Body of pancreas (tissue), 4 donors: ENCODE results near the gene HACD3. TPM values are rescaled to one million over a fixed set of nuclear protein-coding genes. Genes with fewer than 3 reads are reported as not detected.

Experiments
- ATAC-seq: fragments of 150-250 bp; one replicate; pipeline ENCODE4 v1.9.1; 2016
- DNase-seq, 4 donors: peaks; one replicate each; pipeline ENCODE4 v3.0.0-alpha.2; 2019
- H3K27ac ChIP-seq, 4 donors: fragments of 200-600 bp; sonication (generic); 1 replicate in 3 of 4; 2 replicates in 1 of 4; pipeline versions ENCODE4 v1.5.1 to v1.6.1; 2016 to 2019; ENCODE audit warnings: mild to moderate bottlenecking in 1 of 4, mixed read lengths in 1 of 4, moderate library complexity in 1 of 4
- H3K27me3 ChIP-seq, 2 donors: fragments of 200-600 bp; sonication (generic); one replicate each; pipeline ENCODE4 v1.6.0; 2016; ENCODE audit warnings: mild to moderate bottlenecking in 1 of 2
- H3K36me3 ChIP-seq, 2 donors: fragments of 200-600 bp; sonication (generic); replicated peaks in 1 of 2; 2 replicates each; pipeline ENCODE4 v1.5.1; 2016; ENCODE audit warnings: low read depth in 2 of 2; ENCODE audit not compliant: insufficient read depth in 1 of 2
- H3K4me1 ChIP-seq: fragments of 200-600 bp; sonication (generic); one replicate; pipeline ENCODE4 v1.6.0; 2016
- H3K4me3 ChIP-seq, 2 donors: fragments of 200-600 bp; sonication (generic); 1 replicate in 1 of 2; 2 replicates in 1 of 2; pipeline ENCODE4 v1.5.1; 2016 to 2019
- H3K9me3 ChIP-seq, 3 donors: fragments of 200-600 bp; sonication (generic); 1 replicate in 2 of 3; 2 replicates in 1 of 3; pipeline ENCODE4 v1.5.1; 2016
- CTCF ChIP-seq, 7 experiments: fragments of 450-650 bp in 4 of 7; fragments of 200-600 bp in 3 of 7; sonication (generic) in 3 of 7; IDR thresholded peaks; one replicate each; pipeline ENCODE4 v1.5.1; 2016 to 2019; ENCODE audit warnings: antibody characterized with exemption in 7 of 7
- POLR2A ChIP-seq, 3 donors: fragments of 450-650 bp; IDR thresholded peaks; one replicate each; pipeline ENCODE4 v1.6.1; 2016; ENCODE audit warnings: antibody characterized with exemption in 3 of 3, mild to moderate bottlenecking in 2 of 3
- WGBS, 2 donors: methylation state at CpG; one replicate each; pipeline ENCODE4 v1.1.5; 2017; 5-methylcytosine and 5-hydroxymethylcytosine counted together
- intact Hi-C: fragments of 100-400 bp; cut with DNase I; formaldehyde crosslinking; loops from one replicate; pipeline ENCODE4 v1.15.1; 2023
- total RNA-seq, 2 donors: library from RNA; depleted of rRNA; stranded (reverse); fragments of >200 nt; gene quantifications; one replicate each; pipeline ENCODE4 v1.1.0, GENCODE V29; 2016

HACD3 gene
- total RNA-seq, 2 donors from 2014 or later, result 10.9 to 35.8 TPM

- Histone ChIP-seq H3K4me1 (peaks cover 18% of the 10 kb centered on the region), H3K36me3 (no peaks in the 10 kb centered on the region), H3K9me3 (no peaks in the 10 kb centered on the region), H3K27me3 (no peaks in the 10 kb centered on the region), H3K27ac (no peak overlapping the region), H3K4me3 (no peak overlapping the region)
- DNase-seq, result no peak
- intact Hi-C loops, result no loop called here
- no peak for ATAC-seq
- WGBS, 2 donors, result 92 to 98% methylated on average over 3 of the region's 3 CpGs
- TF ChIP-seq CTCF (IDR thresholded peaks at IDR 0.05), result no peak
- no peak for TF ChIP-seq POLR2A (IDR thresholded peaks at IDR 0.05)
Observed at GRCh38 chr15:65553691-65554090, 23.4 kb downstream of the HACD3 start.

GRCh38 chr15:65556622-65557021 lies 26.4 kb downstream of the HACD3 start:
- H3K36me3 ChIP-seq, result no peaks in the 10 kb centered on the region
- no peaks in the 10 kb centered on the region for H3K9me3 ChIP-seq
- intact Hi-C loops, result no loop called here
- TF ChIP-seq CTCF (IDR thresholded peaks at IDR 0.05) (no peak), POLR2A (IDR thresholded peaks at IDR 0.05) (no peak)
- ATAC-seq (no peak), DNase-seq (no peak)
- no peaks in the 10 kb centered on the region for H3K4me1 ChIP-seq
- H3K27me3 ChIP-seq, result no peaks in the 10 kb centered on the region
- H3K4me3 ChIP-seq, result no peak overlapping the region
- 94% methylated on average over 7 of the region's 7 CpGs for WGBS, 2 donors
- no peak overlapping the region for H3K27ac ChIP-seq

GRCh38 chr15:65558336-65558735 lies 28.1 kb downstream of the HACD3 start:
- H3K36me3 ChIP-seq, result no peaks in the 10 kb centered on the region
- intact Hi-C loops, result no loop called here
- H3K27ac ChIP-seq, result no peak overlapping the region
- no peaks in the 10 kb centered on the region for H3K4me1 ChIP-seq
- 86 to 90% methylated on average over 5 of the region's 5 CpGs for WGBS, 2 donors
- H3K9me3 ChIP-seq, result no peaks in the 10 kb centered on the region
- H3K4me3 ChIP-seq, result no peak overlapping the region
- no peak for TF ChIP-seq CTCF (IDR thresholded peaks at IDR 0.05)
- TF ChIP-seq POLR2A (IDR thresholded peaks at IDR 0.05), result no peak
- no peak for ATAC-seq
- DNase-seq, result no peak
- H3K27me3 ChIP-seq, result no peaks in the 10 kb centered on the region

GRCh38 chr15:65558997-65559760 lies 28.9 kb downstream of the HACD3 start:
- no peak for TF ChIP-seq CTCF (IDR thresholded peaks at IDR 0.05)
- no peak for TF ChIP-seq POLR2A (IDR thresholded peaks at IDR 0.05)
- Histone ChIP-seq H3K27ac (peak overlapping the region in 1 of 4 donors; percentile 14), H3K4me3 (no peak overlapping the region), H3K27me3 (no peaks in the 10 kb centered on the region), H3K4me1 (no peaks in the 10 kb centered on the region), H3K36me3 (no peaks in the 10 kb centered on the region), H3K9me3 (no peaks in the 10 kb centered on the region)
- 77 to 81% methylated on average over 6 of the region's 6 CpGs for WGBS, 2 donors
- intact Hi-C loops, result no loop called here
- ATAC-seq, result peak; percentile 30
- no peak for DNase-seq

- intact Hi-C loops, result no loop called here
Observed at GRCh38 chr15:65559941-65560340, 29.7 kb downstream of the HACD3 start.

More at GRCh38 chr15:65559941-65560340, 29.7 kb downstream of the HACD3 start:
- no peaks in the 10 kb centered on the region for H3K9me3 ChIP-seq
- peaks cover 0 to 3% of the 10 kb centered on the region in 2 donors for H3K36me3 ChIP-seq
- DNase-seq, result no peak
- no peak overlapping the region for H3K4me3 ChIP-seq
- no peak overlapping the region for H3K27ac ChIP-seq
- no peak for TF ChIP-seq CTCF (IDR thresholded peaks at IDR 0.05)
- no peak for TF ChIP-seq POLR2A (IDR thresholded peaks at IDR 0.05)
- no peak for ATAC-seq
- H3K4me1 ChIP-seq, result no peaks in the 10 kb centered on the region
- no peaks in the 10 kb centered on the region for H3K27me3 ChIP-seq
